Type B pancreatic cell (in vitro differentiated cells): ENCODE results near the gene KMO. TPM values are rescaled to one million over a fixed set of nuclear protein-coding genes. Genes with fewer than 3 reads are reported as not detected.
A peak's percentile ranks its signal among the peaks of the same experiment; 100 is the strongest.

Experiments
- DNase-seq: peaks from one replicate; pipeline ENCODE4 v3.0.0; 2021; ENCODE audit warnings: mixed read lengths; ENCODE audit not compliant: unreplicated experiment; ENCODE audit errors: extremely low spot score
- H3K27ac Mint-ChIP-seq: 2 replicates; pipeline ENCODE4 v1.8.0; 2021; ENCODE audit warnings: mild to moderate bottlenecking, mixed read lengths
- H3K27me3 Mint-ChIP-seq: 2 replicates; pipeline ENCODE4 v1.8.0; 2021; ENCODE audit warnings: mixed read lengths
- H3K36me3 Mint-ChIP-seq: 2 replicates; pipeline ENCODE4 v1.8.0; 2021; ENCODE audit warnings: mixed read lengths
- H3K4me1 Mint-ChIP-seq: one replicate; pipeline ENCODE4 v1.8.0; 2021; ENCODE audit warnings: mixed read lengths; ENCODE audit not compliant: unreplicated experiment
- H3K4me3 Mint-ChIP-seq: 2 replicates; pipeline ENCODE4 v1.8.0; 2021; ENCODE audit warnings: mild to moderate bottlenecking, mixed read lengths
- H3K9me3 Mint-ChIP-seq: 2 replicates; pipeline ENCODE4 v1.8.0; 2021; ENCODE audit warnings: mixed read lengths
- CTCF ChIP-seq: fragments of 200-600 bp; sonication (generic); conservative IDR thresholded peaks from 2 replicates; pipeline ENCODE4 v1.5.0; 2021; ENCODE audit warnings: antibody characterized with exemption, mild to moderate bottlenecking
- total RNA-seq: library from RNA; stranded (reverse); gene quantifications from 2 replicates; pipeline ENCODE4 v1.2.1, GENCODE V29; 2021; ENCODE audit warnings: low replicate concordance

KMO gene
- total RNA-seq, 1 donor from 2014 or later = 1.1 TPM

GRCh38 chr1:241637046-241637590, 104.9 kb downstream of the KMO start:
- Mint-ChIP-seq H3K36me3 (peaks cover 37% of the 10 kb centered on the region), H3K27ac (peak overlapping the region; percentile 48), H3K27me3 (no peaks in the 10 kb centered on the region), H3K4me1 (peaks cover 27% of the 10 kb centered on the region), H3K9me3 (peaks cover 26% of the 10 kb centered on the region), H3K4me3 (peak overlapping the region; percentile 90)
- no peak for TF ChIP-seq CTCF
- DNase-seq = no peak

- H3K9me3 Mint-ChIP-seq = peaks cover 28% of the 10 kb centered on the region
- DNase-seq = no peak
- no peak for TF ChIP-seq CTCF
- peaks cover 25% of the 10 kb centered on the region for H3K4me1 Mint-ChIP-seq
- peak overlapping the region; percentile 83 for H3K27ac Mint-ChIP-seq
- peak overlapping the region; percentile 90 for H3K4me3 Mint-ChIP-seq
- H3K36me3 Mint-ChIP-seq = peaks cover 34% of the 10 kb centered on the region
- H3K27me3 Mint-ChIP-seq = no peaks in the 10 kb centered on the region
These were observed 105.4 kb downstream of the KMO start for GRCh38 chr1:241637604-241638003.

GRCh38 chr1:241638099-241638682, 106.0 kb downstream of the KMO start:
- Mint-ChIP-seq H3K9me3 (peaks cover 29% of the 10 kb centered on the region), H3K4me1 (peaks cover 25% of the 10 kb centered on the region), H3K4me3 (peak overlapping the region; percentile 90), H3K36me3 (peaks cover 34% of the 10 kb centered on the region), H3K27me3 (no peaks in the 10 kb centered on the region), H3K27ac (peak overlapping the region; percentile 83)
- no peak for TF ChIP-seq CTCF
- DNase-seq = no peak

- no peak for TF ChIP-seq CTCF
- H3K27ac Mint-ChIP-seq = peak overlapping the region; percentile 82
- H3K36me3 Mint-ChIP-seq = peaks cover 33% of the 10 kb centered on the region
- no peak for DNase-seq
- no peaks in the 10 kb centered on the region for H3K27me3 Mint-ChIP-seq
- H3K9me3 Mint-ChIP-seq = peaks cover 29% of the 10 kb centered on the region
- H3K4me3 Mint-ChIP-seq = peak overlapping the region; percentile 90
- peaks cover 25% of the 10 kb centered on the region for H3K4me1 Mint-ChIP-seq
These were observed 106.9 kb downstream of the KMO start for GRCh38 chr1:241638909-241639622.

GRCh38 chr1:241639623-241640148, 107.5 kb downstream of the KMO start:
- peak overlapping the region; percentile 82 for H3K27ac Mint-ChIP-seq
- H3K4me3 Mint-ChIP-seq = peak overlapping the region; percentile 90
- no peaks in the 10 kb centered on the region for H3K27me3 Mint-ChIP-seq
- H3K36me3 Mint-ChIP-seq = peaks cover 26% of the 10 kb centered on the region
- TF ChIP-seq CTCF = peak; percentile 35
- DNase-seq = no peak
- H3K4me1 Mint-ChIP-seq = peaks cover 25% of the 10 kb centered on the region
- H3K9me3 Mint-ChIP-seq = peaks cover 29% of the 10 kb centered on the region
